ENCODE results near the gene FBXO42. TPM values are rescaled to one million over a fixed set of nuclear protein-coding genes. Genes with fewer than 3 reads are reported as not detected.

Gene FBXO42
- total RNA-seq, 4 donors from 2014 or later = 24.3 to 41.9 (median 31.9) TPM

DNA sequence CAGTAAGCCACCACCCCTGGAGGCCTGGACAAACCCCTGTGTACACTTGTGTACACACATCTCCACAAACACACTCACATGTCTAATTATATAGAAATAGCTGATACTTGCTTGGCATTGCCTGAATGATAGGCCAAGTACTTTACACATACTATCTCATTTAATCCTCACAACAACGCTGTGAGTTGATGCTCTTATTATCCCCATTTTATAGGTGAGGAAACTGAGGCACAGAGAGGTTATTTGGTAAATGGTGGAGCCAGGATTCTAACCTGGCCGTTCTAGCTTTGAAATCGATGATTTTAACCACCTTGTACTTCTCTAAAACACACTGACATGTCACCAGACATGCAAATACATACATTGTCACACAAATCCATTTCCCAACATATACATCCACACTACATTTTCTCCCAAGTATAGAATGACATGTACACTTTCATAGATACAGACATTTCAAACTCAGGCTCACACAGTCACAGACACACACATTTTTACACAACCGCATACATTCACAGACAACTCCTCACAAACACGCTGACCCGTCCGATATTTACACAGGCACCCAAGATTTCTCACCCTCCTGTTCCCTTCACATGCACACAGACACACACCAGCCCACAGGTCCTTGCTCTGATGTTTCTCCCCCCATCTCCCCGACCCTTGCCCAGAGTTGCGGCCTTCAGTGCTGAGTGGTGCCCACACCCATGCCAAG lies 143.0 kb downstream of the FBXO42 start:
- intact Hi-C loops (cut with DNase I) = no loop called here
- peaks cover 44 to 56% of the 10 kb centered on the region in 2 donors for H3K4me1 ChIP-seq
- DNase-seq = no peak
- WGBS, 2 donors = 70 to 73% methylated on average over 9 of the region's 9 CpGs
- no peaks in the 10 kb centered on the region for H3K27me3 ChIP-seq
- H3K4me3 ChIP-seq (replicated peaks in 1 of 3) = no peak overlapping the region
- TF ChIP-seq, protein P1, sequence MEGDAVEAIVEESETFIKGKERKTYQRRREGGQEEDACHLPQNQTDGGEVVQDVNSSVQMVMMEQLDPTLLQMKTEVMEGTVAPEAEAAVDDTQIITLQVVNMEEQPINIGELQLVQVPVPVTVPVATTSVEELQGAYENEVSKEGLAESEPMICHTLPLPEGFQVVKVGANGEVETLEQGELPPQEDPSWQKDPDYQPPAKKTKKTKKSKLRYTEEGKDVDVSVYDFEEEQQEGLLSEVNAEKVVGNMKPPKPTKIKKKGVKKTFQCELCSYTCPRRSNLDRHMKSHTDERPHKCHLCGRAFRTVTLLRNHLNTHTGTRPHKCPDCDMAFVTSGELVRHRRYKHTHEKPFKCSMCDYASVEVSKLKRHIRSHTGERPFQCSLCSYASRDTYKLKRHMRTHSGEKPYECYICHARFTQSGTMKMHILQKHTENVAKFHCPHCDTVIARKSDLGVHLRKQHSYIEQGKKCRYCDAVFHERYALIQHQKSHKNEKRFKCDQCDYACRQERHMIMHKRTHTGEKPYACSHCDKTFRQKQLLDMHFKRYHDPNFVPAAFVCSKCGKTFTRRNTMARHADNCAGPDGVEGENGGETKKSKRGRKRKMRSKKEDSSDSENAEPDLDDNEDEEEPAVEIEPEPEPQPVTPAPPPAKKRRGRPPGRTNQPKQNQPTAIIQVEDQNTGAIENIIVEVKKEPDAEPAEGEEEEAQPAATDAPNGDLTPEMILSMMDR (IDR thresholded peaks at IDR 0.05) = no peak
- no peak for TF ChIP-seq POLR2A (IDR thresholded peaks at IDR 0.05)
- no peaks in the 10 kb centered on the region for H3K9me3 ChIP-seq
- H3K36me3 ChIP-seq = no peaks in the 10 kb centered on the region
- H3K27ac ChIP-seq = peak overlapping the region in 2 of 3 donors; percentile 21 to 80

- DNase-seq = no peak
- Histone ChIP-seq H3K9me3 (no peaks in the 10 kb centered on the region), H3K4me1 (peaks cover 44 to 56% of the 10 kb centered on the region in 2 donors), H3K27ac (peak overlapping the region in 1 of 3 donors; percentile 5), H3K4me3 (replicated peaks in 1 of 3) (no peak overlapping the region), H3K27me3 (no peaks in the 10 kb centered on the region), H3K36me3 (no peaks in the 10 kb centered on the region)
- 80 to 87% methylated on average over 4 to 11 of the region's 13 CpGs for WGBS, 2 donors
- intact Hi-C loops (cut with DNase I) = no loop called here
- no peak for TF ChIP-seq POLR2A (IDR thresholded peaks at IDR 0.05)
Measured at GRCh38 chr1:16208270-16208987, 143.9 kb downstream of the FBXO42 start.

GRCh38 chr1:16207318-16208269 lies 144.7 kb downstream of the FBXO42 start:
- H3K27me3 ChIP-seq = no peaks in the 10 kb centered on the region
- WGBS, 2 donors = 47 to 55% methylated on average over 23 to 31 of the region's 51 CpGs
- H3K4me3 ChIP-seq (replicated peaks in 1 of 3) = peak overlapping the region in 1 of 3 donors; percentile 43
- no peak for DNase-seq
- H3K4me1 ChIP-seq = peaks cover 37 to 49% of the 10 kb centered on the region in 2 donors
- no peaks in the 10 kb centered on the region for H3K9me3 ChIP-seq
- H3K36me3 ChIP-seq = no peaks in the 10 kb centered on the region
- H3K27ac ChIP-seq = peak overlapping the region; percentile 70 to 94 (median 93)
- no peak for TF ChIP-seq POLR2A (IDR thresholded peaks at IDR 0.05)
- TF ChIP-seq, protein P1 (IDR thresholded peaks at IDR 0.05) = no peak
- intact Hi-C loops (cut with DNase I) = no loop called here

DNA sequence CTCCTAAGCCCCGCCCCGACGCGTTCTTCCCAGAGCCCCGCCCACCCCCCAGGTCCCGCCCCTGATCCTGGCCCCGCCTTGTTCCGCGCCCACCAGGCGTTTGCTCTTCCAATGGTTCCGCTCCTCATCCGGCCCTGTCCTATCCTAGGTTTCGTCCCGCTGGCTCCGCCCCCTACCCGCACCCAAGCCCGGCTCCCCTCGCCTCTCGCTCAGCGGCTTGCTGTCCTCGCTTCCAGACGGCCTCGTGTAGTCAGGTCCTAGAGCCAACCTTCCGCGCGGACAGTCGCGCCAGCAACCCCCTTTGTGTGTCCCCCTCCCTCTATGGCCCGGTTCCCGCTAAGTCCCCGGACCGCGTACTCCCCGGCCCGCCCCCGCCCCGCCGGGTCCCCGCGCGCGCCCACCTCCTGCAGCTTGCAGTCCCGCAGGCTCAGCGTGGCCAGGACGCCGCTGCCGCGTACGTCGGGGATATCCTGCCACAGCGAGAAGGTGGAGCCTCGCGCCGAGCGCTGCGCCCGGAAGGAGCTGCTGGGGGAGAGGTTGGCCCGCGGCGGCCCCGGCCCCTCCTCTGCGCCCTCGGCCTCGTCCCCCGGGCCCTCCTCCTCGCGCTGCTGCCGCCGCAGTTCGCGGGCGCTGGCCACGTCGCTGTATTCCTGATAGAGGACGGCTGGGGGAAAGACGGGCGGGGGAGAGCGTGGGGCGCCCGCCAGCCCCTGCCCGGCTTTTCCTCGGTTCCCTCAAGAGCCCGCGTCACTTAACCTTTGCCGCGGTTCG lies 145.5 kb downstream of the FBXO42 start:
- TF ChIP-seq, protein P1 (IDR thresholded peaks at IDR 0.05) = no peak
- peak; percentile 32 to 88 for TF ChIP-seq POLR2A (IDR thresholded peaks at IDR 0.05)
- intact Hi-C loops (cut with DNase I) = no loop called here
- H3K4me3 ChIP-seq (replicated peaks in 1 of 3) = peak overlapping the region in 2 of 3 donors; percentile 34 to 43
- peaks cover 34 to 43% of the 10 kb centered on the region in 2 donors for H3K4me1 ChIP-seq
- DNase-seq = peak; percentile 98 to 99
- H3K27ac ChIP-seq = peak overlapping the region; percentile 70 to 94 (median 93)
- H3K36me3 ChIP-seq = no peaks in the 10 kb centered on the region
- H3K27me3 ChIP-seq = no peaks in the 10 kb centered on the region
- H3K9me3 ChIP-seq = no peaks in the 10 kb centered on the region
- WGBS, 2 donors = 0 to 1% methylated on average over 20 to 41 of the region's 87 CpGs
